Endothelial cell (in vitro differentiated cells): ENCODE data around the gene LMOD2. TPM values are rescaled to one million over a fixed set of nuclear protein-coding genes. Genes with fewer than 3 reads are reported as not detected.

Experiments
- DNase-seq: peaks from one replicate; pipeline ENCODE4 v3.0.0; 2021; ENCODE audit warnings: low spot score
- H3K27ac Mint-ChIP-seq: one replicate; pipeline ENCODE4 v1.8.0; 2021; ENCODE audit warnings: mixed read lengths, inconsistent platforms; ENCODE audit not compliant: unreplicated experiment
- H3K27me3 Mint-ChIP-seq: one replicate; pipeline ENCODE4 v1.8.0; 2021; ENCODE audit warnings: mild to moderate bottlenecking, moderate library complexity, mixed read lengths, inconsistent platforms; ENCODE audit not compliant: unreplicated experiment
- H3K36me3 Mint-ChIP-seq: one replicate; pipeline ENCODE4 v1.8.0; 2021; ENCODE audit warnings: mild to moderate bottlenecking, low read depth, mixed read lengths, inconsistent platforms; ENCODE audit not compliant: unreplicated experiment
- H3K4me1 Mint-ChIP-seq: one replicate; pipeline ENCODE4 v1.8.0; 2021; ENCODE audit warnings: mild to moderate bottlenecking, mixed read lengths, inconsistent platforms; ENCODE audit not compliant: unreplicated experiment
- H3K4me3 Mint-ChIP-seq: one replicate; pipeline ENCODE4 v1.8.0; 2021; ENCODE audit warnings: mild to moderate bottlenecking, mixed read lengths, inconsistent platforms; ENCODE audit not compliant: unreplicated experiment
- H3K9me3 Mint-ChIP-seq: one replicate; pipeline ENCODE4 v1.8.0; 2021; ENCODE audit warnings: mixed read lengths, inconsistent platforms; ENCODE audit not compliant: unreplicated experiment
- total RNA-seq: library from RNA; stranded (reverse); fragmentation: NEBNext Ultra II Directional; extraction: Animal tissue kit (Norgen Biotek cat#: 25700); gene quantifications from one replicate; pipeline ENCODE4 v1.2.1, GENCODE V29; 2021; ENCODE audit not compliant: unreplicated experiment
- TF ChIP-seq, protein P1 (sequence below): fragments of 200-600 bp; sonication (generic); IDR thresholded peaks from one replicate; pipeline ENCODE4 v1.5.0; 2021; ENCODE audit warnings: antibody characterized with exemption; ENCODE audit not compliant: unreplicated experiment

LMOD2 gene
- total RNA-seq, 1 donor from 2014 or later = not detected

DNA sequence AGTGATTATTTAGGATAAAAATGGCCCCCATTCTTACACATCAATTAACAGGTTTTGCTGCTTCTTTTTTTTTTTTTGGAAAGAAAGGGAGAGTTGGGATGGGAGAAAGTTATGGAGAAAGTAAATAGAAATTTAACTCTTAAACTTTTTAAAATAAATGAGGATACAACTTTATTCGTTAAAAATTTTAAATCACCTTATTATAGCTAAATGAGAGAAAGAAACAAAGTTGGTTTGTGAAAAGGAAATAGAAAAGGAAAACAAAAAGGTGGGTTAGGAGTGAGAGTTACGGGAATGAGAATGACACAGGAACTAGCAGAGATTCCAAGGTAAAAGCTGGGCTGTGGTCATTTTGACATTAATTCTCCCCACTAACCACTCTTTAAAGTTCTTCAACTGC is 34.9 kb downstream of the LMOD2 start:
- Mint-ChIP-seq H3K9me3 (no peaks in the 10 kb centered on the region), H3K36me3 (peaks cover 12% of the 10 kb centered on the region), H3K4me1 (peaks cover 9% of the 10 kb centered on the region), H3K27ac (peak overlapping the region; percentile 38), H3K4me3 (no peak overlapping the region), H3K27me3 (no peaks in the 10 kb centered on the region)
- no peak for DNase-seq
- TF ChIP-seq, protein P1, sequence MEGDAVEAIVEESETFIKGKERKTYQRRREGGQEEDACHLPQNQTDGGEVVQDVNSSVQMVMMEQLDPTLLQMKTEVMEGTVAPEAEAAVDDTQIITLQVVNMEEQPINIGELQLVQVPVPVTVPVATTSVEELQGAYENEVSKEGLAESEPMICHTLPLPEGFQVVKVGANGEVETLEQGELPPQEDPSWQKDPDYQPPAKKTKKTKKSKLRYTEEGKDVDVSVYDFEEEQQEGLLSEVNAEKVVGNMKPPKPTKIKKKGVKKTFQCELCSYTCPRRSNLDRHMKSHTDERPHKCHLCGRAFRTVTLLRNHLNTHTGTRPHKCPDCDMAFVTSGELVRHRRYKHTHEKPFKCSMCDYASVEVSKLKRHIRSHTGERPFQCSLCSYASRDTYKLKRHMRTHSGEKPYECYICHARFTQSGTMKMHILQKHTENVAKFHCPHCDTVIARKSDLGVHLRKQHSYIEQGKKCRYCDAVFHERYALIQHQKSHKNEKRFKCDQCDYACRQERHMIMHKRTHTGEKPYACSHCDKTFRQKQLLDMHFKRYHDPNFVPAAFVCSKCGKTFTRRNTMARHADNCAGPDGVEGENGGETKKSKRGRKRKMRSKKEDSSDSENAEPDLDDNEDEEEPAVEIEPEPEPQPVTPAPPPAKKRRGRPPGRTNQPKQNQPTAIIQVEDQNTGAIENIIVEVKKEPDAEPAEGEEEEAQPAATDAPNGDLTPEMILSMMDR = no peak

DNA sequence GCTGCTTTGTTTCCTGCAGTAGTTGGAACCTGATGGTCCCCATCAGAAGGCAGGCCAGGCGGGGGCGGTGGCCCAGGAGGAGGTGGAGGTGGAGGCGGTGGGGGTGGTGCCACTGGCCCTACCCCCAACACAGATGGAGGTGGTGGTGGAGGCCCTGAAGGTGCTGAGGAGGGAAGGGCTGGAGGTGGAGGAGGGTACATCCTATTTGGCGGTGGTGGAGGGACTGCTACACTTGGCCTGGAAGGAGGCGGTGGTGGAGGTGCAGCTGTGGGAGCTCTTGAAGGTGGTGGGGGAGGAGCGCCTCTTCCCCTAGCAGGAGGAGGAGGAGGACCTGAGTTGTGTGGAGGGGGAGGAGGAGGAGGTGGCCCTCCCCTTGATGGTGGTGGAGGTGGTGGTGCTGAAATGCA is 36.8 kb downstream of the LMOD2 start:
- DNase-seq = no peak
- peaks cover 12% of the 10 kb centered on the region for H3K36me3 Mint-ChIP-seq
- no peak overlapping the region for H3K27ac Mint-ChIP-seq
- no peaks in the 10 kb centered on the region for H3K27me3 Mint-ChIP-seq
- TF ChIP-seq, protein P1 = no peak
- peaks cover 9% of the 10 kb centered on the region for H3K4me1 Mint-ChIP-seq
- H3K9me3 Mint-ChIP-seq = no peaks in the 10 kb centered on the region
- H3K4me3 Mint-ChIP-seq = no peak overlapping the region

DNA sequence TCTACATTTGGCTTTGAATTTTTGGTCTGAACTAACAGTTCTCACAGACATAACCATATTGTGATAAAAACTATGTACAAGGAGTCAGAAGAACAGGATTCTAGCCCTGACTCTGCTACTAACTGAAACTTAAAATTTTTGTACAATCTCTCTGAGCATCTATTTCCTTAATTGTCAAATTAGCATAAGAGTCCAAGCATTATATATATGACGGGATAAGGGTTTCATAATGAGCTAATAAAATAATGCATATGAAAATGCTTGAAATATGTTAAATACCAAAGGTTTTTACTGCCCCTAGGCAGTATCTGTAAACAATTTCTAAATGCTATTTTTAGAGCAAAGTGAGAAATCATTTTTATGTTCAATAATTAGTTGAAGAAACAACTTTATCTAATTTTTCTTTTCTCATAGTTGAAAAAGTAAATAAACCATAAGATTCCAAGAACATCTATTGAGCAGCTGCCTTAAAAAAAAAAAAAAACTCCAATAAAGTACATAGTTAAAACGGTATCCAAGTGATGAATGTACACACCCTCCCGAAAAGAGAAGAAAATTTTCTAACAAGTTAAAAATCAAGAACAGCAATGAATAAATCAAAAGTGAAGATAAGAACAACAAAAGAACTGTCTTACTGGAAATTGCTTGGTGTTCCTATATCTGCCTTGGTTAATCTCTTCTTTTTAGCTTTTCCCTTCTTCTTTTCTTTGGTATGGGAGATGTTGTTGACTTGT is 40.4 kb downstream of the LMOD2 start:
- Mint-ChIP-seq H3K36me3 (peaks cover 6% of the 10 kb centered on the region), H3K4me3 (no peak overlapping the region), H3K27ac (no peak overlapping the region), H3K9me3 (no peaks in the 10 kb centered on the region), H3K27me3 (no peaks in the 10 kb centered on the region), H3K4me1 (peaks cover under 1% of the 10 kb centered on the region)
- DNase-seq = no peak
- TF ChIP-seq, protein P1 = no peak

DNA sequence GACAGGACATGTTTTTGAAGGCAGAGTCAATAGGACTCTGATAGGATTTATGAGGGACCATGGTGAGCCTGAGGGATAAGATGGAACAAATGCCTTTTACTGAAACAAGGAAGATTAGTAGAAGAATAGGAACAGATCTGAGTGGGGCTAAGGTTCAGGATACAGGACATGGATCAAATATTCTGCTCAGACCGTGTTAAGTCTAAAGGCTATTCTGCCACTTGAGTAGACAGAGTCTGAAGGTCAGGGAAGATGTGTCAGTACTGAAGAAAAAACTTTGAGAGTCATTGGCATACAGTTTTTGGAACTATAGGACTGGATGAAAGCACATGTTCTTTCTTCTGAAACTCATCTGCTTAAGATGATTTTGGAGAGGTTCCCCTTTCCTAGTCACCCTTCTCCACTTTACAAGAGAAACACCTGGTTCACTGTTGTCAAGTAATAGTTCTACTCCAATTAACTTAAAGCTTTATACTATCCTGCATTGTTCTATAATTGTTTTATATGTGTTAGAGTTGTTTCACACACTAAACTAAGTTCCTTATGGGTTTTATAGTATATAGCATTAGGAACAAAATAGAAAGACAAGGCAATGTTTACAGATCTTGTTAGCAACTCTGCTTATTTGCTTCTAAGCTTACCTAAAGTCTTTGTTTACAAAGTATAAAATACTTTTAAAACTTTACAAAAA is 49.7 kb downstream of the LMOD2 start:
- no peak for DNase-seq
- Mint-ChIP-seq H3K4me3 (no peak overlapping the region), H3K4me1 (peaks cover under 1% of the 10 kb centered on the region), H3K36me3 (peaks cover 5% of the 10 kb centered on the region), H3K9me3 (no peaks in the 10 kb centered on the region), H3K27me3 (no peaks in the 10 kb centered on the region), H3K27ac (no peak overlapping the region)
- TF ChIP-seq, protein P1 = no peak

DNA sequence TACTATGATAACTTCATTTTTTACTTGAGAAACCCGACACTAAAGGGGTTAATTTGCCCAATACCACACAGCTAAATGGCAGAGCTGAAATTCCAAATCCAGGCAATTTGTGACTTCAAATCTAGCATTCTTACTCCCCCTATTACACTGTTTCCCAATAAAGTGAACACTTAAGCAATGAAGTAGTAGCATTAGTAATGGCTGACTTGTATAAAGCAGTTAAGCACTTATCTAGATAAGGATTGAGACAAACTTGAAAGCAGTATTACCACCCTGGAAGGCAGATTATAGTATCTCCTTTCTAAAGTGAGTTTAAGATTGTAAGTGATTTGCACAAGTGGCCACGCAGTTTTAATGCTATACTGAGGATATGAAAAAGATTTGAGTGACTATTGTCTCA is 53.9 kb downstream of the LMOD2 start:
- Mint-ChIP-seq H3K27ac (no peak overlapping the region), H3K27me3 (no peaks in the 10 kb centered on the region), H3K36me3 (peaks cover 5% of the 10 kb centered on the region), H3K9me3 (no peaks in the 10 kb centered on the region), H3K4me3 (no peak overlapping the region), H3K4me1 (peaks cover 13% of the 10 kb centered on the region)
- DNase-seq = no peak
- TF ChIP-seq, protein P1 = no peak
